ENCODE results near the gene INPP5J. TPM values are rescaled to one million over a fixed set of nuclear protein-coding genes. Genes with fewer than 3 reads are reported as not detected.
"Not testable (repeated sequence)": the region's sequence is repeated elsewhere in the genome, so short reads cannot be mapped to it uniquely, and the experiment has no call there.

The INPP5J gene, protein sequence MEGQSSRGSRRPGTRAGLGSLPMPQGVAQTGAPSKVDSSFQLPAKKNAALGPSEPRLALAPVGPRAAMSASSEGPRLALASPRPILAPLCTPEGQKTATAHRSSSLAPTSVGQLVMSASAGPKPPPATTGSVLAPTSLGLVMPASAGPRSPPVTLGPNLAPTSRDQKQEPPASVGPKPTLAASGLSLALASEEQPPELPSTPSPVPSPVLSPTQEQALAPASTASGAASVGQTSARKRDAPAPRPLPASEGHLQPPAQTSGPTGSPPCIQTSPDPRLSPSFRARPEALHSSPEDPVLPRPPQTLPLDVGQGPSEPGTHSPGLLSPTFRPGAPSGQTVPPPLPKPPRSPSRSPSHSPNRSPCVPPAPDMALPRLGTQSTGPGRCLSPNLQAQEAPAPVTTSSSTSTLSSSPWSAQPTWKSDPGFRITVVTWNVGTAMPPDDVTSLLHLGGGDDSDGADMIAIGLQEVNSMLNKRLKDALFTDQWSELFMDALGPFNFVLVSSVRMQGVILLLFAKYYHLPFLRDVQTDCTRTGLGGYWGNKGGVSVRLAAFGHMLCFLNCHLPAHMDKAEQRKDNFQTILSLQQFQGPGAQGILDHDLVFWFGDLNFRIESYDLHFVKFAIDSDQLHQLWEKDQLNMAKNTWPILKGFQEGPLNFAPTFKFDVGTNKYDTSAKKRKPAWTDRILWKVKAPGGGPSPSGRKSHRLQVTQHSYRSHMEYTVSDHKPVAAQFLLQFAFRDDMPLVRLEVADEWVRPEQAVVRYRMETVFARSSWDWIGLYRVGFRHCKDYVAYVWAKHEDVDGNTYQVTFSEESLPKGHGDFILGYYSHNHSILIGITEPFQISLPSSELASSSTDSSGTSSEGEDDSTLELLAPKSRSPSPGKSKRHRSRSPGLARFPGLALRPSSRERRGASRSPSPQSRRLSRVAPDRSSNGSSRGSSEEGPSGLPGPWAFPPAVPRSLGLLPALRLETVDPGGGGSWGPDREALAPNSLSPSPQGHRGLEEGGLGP
- polyA plus RNA-seq (2013, experiment 1 of 2; ENCODE audit: insufficient read length), result 2.0 TPM
- 2.9 TPM for polyA plus RNA-seq (2013, experiment 2 of 2; ENCODE audit: insufficient read length)

DNA sequence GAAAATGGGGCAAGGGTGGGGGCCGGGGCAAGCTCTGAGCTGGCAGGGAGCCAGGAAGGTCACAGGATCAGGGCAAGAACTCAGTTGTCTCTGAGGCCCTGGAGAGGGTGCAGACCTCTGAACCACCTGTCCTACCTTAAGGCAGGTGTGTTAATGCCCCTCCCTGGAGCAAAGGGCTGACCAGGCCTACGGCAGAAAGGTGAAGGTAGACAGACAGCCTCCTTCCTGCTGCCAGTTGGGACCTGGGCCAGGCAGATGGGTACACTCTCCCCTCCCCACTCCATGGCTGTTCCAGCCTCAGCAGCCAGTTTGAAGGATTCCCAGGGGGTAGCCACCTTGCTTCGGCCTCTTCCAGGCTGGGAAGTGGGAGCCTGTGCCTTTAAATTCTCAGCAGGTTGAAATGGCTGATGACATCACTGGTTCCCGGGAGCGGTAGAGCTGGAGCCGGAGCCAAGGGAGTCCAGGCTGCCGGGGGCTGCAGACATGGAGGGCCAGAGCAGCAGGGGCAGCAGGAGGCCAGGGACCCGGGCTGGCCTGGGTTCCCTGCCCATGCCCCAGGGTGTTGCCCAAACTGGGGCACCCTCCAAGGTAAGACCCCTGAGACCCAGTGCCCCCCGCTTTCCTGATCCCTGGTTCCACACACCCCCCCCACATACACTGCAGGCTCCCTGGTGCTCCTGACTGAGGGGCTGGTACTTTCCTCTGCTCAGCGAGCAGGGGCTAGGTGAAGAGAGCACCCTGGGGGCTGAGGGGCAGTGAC, at the start of gene INPP5J:
TSS of gene INPP5J (plus strand) at position 435 of the 760 bp plus-strand sequence. CDS start at position 484, 49 bp downstream.
- peak; percentile 59 for DNase-seq

DNA sequence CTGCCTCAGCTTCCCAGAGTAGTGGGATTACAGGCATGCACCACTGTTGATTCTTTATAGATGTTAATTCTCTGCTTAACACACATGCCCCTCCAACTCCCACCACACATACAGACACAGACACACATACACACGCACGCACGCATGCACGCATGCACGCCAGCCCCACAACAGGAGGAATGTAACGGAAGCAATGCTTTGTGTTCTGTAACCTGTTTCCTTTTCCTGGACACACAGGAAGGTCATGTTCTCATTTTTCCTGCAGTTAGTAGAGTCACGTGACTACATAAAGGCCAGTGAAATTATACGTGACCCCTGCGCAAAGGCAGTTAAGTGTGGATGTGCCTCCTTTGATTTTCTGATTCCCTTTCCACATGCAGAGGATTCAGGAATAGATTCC, 49.6 kb upstream of the INPP5J start:
- not testable (repeated sequence) for DNase-seq

- DNase-seq, result not testable (repeated sequence)
These were observed 49.1 kb upstream of the INPP5J start for GRCh38 chr22:31073545-31074145.

- peak; percentile 72 for DNase-seq
These were observed 46.8 kb upstream of the INPP5J start for GRCh38 chr22:31075961-31076360.

- DNase-seq, result no peak
These were observed 45.1 kb upstream of the INPP5J start for GRCh38 chr22:31077681-31078080.

DNA sequence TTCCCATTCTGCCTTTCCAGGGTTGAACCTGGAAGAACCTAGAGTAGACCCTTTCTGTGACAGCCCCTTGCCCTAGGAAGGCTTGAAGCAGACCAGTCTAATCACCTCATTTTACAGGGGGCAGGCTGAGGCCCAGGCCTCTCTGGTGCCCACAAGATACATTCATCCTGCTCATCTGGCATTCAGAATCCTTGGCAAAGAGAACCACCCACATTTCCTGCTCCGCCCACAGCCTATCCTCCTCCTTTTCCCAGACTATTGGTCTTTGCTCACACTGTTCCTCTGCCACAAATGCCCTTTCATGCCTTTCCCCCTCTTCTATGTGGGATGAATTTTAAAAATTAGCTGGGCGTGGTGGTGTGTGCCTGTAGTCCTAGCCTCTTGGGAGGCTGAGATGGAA, 44.4 kb upstream of the INPP5J start:
- not testable (repeated sequence) for DNase-seq

DNA sequence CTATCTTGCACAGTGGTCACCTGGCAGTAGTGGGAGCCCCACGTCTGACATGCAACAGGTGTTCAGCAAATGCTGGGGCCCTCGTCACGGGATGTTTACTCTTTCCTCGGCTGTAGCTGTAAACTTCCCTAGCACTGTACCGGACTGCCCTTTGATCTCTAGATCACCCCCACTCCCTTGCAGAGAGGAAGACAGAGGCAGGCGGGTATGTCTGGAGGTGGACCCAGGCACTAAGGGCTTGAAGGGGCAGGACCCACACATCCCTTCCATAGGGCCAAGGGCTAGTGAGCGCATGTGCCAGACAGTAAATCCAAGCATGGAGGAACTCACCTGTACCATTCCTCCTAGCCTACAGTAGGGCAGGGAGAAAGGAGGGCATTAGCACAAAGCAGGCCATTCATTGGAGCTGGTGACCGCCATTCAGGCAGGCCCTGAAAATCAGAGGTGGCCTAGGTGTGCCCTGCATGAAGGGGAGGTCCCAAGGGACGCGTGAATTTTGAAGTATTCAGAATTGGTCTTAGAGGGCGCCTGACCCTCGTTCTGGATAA, 43.6 kb upstream of the INPP5J start:
- no peak for DNase-seq

DNA sequence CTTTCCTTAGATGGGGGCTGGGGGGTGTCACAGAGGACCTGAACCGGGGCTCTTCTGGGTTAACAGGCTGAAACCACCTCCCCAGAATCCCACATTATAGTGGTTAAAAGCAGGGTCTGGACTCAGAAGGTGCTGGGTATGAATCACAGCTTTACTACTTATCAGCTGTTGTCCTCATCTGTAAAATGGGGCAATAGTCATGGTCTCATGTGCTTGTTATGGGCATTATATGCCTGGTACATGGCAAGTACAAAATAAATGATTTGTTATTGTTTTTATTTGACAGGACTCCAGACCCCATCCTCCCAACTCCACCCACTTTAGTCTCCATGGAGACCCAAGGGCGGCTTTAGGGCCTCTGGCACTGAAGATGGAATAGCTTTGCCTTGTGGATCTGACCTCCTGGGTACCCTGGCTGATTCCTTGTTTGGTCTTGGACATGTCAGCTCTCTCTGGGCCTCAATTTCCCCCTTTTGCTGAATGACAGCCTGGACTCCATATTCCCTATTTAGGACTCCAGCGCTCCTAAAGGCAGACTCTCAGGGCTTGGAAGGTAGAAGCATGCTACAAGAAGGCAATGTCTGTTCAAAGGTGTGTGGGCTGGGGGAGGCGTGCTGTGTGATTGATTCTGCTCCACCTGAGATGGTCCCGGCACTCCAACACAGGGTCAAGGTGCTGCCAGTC, 42.5 kb upstream of the INPP5J start:
- DNase-seq, result no peak

DNA sequence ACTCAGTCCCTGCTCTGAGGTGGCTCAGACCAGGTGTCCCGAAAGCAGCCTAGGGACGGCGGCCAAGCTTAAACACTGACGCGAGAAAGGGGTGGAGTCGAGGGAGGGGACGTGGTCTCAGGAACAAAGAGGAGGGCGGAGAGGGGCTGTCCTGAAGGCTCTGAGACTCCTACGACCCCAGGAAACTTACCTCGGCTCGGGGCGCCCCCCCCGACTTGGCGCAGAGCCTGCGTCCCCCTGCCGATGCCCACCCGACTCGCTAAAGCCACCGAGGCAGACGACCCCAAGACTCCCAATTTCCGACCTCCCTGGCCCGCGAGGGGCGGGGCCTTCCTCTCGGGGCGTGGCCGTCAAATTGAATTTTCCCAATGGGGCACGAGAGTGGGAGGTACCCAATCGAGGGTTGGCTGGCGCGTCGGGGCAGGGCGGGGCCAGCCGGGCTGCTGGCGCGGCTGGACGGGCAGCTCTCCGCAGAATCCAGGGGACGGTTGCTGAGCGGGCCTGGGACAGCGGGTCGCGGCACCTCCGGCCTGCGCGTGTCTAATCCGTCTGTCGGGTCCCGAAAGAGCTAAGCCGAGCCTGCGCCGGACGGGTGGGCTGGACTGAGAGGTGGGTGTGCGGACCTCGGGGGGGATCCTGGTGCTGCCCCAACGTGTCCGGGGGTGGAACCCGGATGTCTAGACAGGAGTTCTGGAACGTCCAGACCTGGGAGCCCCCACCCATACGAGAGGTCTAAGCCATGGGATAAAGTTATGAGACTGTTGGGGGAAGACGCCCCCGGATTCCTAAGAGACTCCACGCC, 41.7 kb upstream of the INPP5J start, which contains the start of gene SMTN:
TSS of gene SMTN (plus strand) at position 471 of the 802 bp plus-strand sequence. CDS start 1,941 bp downstream, outside the sequence.
- DNase-seq, result peak; percentile 88

DNA sequence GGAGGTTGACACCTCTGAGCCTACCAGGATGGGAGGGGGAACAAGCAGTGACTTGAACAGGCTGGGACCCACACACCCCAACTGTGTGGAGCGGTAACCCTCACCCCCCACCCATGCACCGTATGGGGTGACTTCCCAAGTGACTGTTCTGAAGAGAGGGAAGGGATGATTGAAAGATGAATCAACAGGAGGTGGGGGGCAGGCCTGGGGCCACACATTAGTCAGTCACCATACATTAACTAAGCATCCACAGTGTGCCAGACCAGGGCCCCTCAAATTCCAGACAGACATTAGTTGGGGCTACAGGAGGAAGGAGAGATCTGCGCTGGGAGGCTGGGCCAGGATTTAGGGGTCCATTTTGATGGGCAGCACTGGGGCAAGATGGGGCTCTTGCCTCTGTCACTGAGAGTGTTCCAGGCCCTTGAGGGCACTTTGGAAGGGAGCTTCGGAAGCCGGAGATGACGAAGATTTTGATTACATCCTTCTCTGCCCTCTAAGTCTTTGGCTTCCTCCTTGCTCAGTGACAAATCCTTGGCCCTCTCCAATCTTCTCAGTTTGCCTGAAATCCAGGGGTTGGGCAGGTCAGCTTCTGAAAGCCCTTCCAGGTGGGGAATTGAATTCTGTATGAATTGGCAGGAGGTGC, 40.7 kb upstream of the INPP5J start:
- DNase-seq, result peak; percentile 50

DNA sequence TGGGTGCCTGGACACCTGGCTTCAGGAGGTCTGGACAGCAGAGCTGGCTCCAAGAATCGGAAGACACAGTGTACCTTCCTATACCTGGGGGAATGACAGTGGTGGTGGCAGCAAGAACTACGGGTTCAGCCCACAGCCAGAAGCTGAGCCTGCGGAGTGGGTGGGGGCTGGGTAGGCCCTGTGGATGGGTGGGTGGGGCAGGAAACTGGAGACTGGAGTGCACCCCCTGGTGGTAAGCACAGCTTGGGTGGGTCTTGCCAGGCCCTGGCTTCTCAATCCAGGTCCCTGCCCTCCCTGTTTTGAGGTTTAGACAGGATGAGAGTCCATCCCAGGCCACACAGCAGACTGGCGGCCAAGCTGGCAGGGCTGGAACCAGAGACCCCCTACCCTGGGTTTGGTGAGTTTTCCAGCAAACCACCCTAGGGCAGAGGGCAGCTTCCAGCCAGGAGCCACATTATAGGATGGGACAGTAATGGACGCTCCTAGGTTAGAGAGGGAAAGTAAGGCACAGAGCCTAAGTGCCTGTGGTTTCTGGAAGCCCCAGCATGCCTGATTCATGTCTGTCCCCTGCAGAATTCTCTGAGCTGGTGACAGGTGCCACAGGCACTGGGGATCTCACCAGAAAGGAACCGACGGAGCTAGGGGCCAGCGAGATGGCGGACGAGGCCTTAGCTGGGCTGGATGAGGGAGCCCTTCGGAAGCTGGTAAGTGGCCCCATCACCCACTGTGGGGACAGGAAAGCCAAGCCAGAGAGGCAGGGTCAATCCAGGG, 40.0 kb upstream of the INPP5J start:
- peak; percentile 55 for DNase-seq

DNA sequence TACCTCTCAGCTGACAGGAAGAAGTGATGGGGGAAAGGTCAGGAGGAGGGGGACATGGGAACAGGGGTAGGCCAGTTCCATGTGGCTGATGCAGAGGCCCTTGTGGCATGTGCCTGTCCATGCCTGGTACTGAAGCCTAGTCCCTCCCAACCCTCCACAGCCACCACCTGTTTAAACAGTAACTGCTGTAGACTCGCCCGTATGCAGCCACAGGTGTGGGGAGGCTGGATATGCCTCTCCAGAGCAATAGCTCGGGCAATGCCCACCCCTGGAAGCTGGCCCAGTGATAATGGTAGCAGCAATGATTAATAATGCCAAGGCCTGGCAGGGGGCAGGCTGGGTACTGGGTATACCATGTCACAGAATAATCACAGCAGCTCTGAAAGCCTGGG, 39.4 kb upstream of the INPP5J start:
- DNase-seq, result no peak

GRCh38 chr22:31083923-31084810, 38.6 kb upstream of the INPP5J start:
- no peak for DNase-seq

DNA sequence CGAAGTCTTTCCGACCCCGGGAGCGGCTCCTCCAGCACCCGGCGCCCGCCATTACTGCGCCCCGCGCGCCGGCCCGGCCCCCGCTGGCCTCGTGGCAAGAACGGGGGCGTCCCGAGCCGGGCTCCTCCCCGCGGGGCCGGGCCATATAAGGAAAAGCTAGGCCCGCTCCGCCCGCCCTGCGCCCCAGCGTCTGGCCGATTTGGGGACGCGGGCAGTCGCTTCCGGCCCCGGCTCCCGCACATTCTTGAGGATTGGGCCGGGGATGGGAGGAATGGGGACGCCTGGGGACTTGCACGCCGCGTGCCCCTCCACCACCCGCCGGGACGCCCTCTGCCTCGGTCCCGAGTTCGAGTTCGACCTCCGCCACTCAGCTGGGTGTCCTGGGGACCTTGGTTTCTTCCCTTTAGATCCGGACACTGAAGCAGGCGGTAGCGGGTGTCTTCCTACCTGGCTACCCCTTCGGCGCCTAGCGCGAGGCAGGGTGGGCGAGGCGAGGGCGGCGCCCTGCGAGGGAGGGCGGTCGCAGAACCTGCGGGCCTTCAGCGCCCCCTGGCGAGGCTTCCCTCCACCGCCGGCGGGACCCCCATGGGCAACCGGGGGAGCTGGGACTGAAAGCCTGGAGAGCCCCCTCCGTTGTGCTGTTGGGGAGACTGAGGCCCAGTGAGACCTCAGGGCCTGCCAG, 37.8 kb upstream of the INPP5J start:
- peak; percentile 89 for DNase-seq

DNA sequence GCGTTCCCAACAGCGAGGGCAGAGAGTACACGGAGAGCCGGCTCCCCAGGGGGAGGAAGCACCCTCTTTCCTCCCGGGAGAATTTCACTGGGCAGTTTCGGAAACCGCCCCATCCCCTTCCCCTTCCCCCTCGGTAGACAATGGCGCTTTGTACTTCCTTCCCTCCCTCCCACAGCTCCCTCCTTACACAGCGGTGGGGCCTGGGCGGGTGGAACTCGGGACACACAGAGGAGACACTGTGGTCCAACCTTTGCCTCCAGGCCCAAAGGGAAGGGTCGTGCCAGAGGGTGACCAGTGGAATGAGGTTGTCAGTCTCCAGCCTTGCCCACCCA, 37.3 kb upstream of the INPP5J start:
- DNase-seq, result no peak

DNA sequence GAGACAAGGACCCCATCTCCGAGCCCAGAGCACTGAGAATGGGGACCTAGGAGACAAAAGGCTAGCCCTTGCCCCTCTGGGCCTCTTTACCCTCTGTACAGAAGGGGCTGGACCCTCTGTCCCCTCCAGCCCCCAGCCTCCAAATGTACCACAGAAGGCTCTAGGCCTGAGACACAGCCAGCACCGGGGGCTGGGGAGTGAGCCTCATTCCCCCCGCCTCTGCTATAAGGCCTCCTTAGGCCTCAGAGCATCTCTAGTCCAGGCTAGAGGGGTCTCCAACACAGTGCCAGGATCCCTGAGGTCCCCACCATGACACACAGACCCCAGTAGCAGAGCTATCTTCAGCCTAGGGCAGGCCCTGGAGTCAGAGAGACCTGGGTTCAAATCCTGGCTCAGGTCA, 36.8 kb upstream of the INPP5J start:
- no peak for DNase-seq

DNA sequence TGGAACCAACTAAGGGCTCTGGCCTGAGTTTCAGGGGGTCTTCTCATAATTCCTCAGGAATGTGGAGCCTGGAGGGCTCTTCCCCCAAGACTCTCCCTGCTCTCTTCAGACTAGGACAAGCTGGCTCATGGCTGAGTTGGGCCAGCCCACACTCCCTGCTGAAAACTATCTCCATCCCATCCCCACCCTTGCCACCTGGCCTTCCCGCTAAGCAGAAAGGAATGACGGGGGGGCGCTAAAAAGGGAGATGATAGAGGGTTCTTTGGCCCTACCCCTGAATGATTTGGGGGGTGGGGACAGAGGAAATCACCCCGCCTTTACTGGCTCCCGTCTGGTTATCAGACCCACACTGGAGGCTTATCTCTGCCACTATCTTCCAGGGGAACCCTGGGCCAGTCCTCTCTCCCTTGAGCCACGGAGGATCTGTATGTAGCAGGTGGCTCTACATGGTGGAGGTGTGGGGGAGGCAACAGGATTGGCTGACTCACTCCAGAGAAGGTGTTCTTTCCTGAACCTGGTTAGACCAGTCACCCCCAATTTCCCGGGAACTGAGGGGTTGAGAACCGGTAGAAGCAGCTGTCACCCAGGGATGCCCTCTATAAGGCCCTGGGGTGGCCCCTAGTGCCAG, 35.9 kb upstream of the INPP5J start:
- no peak for DNase-seq

All from fibroblast of skin of abdomen (primary cell).